GM18870 (cell line): ENCODE results near the gene PCSK2.

Experiments
- ATAC-seq: cut with Tn5 transposase; IDR thresholded peaks from one replicate; pipeline ENCODE4 v1.9.1; 2021; ENCODE audit warnings: moderate library complexity; ENCODE audit not compliant: unreplicated experiment

The PCSK2 gene

DNA sequence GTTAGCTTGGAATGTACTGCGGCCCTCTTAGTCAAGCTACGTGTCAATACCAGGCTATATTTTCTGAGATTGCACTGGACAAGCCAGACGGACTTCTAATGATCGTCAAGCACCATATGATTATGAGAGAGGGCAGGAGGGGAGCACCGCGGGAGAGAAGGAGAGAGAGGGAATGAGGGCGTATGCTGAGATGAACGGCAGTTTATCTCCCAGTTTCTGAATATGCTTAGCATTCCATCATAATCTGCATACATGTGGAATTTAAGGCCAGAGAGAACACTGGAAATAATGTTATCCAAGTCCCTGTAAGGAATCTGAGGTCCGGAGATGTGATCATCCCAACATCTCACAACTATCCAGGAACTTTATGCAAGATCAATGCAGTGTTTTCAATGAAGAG, 244.1 kb downstream of the PCSK2 start:
- ATAC-seq = no peak

DNA sequence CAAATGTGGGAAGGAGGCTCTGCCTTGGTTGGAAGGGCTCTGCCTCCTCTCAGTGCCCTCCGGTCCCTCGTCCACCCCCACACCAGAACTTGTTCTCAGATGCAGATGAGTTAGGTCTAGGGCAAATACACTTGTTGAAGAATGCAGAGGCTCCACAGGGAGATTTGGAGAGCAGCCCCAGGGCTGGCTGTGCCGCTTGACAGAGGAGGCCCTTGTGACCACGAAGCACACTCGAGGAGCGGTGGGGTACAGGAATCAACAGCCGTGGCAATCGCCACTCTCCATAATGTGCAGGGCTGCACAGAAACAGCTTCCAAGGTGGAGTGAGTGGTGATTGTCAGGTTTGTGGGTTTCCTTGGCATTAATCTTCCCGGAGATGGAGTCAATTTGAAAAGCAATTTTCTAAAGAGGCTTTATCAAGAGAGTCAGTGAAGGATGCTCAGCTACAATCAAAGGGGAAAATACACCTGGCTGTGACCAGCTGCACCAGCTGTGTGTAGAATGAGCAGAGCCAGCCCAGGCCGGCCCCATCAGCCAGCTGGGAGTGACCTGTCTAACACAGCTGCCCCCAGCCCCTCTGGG, 244.9 kb downstream of the PCSK2 start:
- ATAC-seq = no peak

DNA sequence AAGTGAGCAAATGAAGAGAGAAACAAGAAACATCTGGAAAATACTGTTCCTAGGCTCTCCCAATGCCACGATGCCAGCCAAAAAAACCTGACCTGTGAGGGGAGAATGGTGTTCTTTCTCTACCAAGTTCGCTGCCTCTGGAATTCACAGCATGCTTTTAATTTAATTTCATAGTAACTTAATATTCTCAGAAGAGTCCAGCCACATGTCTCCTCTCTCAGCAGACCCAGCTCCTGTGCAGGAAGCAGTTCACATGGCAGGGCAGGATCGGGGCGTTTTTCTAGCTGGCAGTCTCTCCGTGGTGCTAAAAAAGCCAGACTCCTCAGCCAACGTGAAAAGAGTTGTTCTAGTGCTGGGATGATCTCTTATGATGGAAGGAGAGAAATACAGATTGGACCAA, 246.8 kb downstream of the PCSK2 start:
- no peak for ATAC-seq

DNA sequence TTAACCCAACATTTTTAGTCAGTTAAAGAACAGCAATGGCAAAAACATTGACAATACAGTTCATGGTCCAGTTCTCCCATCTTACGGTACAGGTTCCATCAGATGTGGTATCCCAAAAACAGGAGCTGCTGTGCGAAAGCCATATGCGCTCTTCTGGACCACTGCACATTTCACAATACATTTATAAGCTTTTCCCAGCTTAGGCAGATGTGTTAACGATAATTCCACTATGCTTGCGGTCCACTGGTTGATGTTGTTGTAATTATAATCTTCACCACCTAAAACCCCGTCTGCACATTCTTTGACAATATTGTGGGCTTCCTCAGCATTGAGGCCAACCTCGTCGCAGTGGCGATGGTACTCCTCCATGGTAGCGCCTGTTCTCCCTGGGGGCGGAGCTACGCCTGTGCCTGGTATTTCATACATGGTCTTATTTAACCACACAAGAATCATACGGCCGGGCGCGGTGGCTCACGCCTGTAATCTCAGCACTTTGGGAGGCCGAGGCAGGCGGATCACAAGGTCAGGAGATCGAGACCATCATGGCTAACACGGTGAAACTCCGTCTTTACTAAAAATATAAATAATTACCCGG, 252.3 kb downstream of the PCSK2 start:
- no peak for ATAC-seq

DNA sequence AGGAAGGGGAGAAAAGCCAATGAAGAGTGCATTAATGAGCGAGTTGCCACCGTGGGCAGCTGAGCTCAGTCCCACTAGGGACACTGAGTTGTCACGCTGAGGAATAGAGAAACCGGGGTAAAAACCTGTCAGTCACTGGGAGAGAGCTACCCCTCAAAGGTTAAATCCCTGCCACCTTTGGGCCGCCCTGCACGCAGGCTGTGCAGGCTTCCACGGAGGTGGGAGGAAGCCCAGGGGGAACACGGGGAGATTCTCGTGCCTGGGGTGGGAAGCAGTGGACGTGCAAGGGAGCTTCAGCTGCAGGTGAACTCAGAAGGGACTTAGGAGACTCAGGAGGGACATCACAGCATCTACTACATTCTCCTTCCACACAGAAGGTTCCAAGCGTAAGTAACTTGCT, 253.9 kb downstream of the PCSK2 start:
- ATAC-seq = no peak

DNA sequence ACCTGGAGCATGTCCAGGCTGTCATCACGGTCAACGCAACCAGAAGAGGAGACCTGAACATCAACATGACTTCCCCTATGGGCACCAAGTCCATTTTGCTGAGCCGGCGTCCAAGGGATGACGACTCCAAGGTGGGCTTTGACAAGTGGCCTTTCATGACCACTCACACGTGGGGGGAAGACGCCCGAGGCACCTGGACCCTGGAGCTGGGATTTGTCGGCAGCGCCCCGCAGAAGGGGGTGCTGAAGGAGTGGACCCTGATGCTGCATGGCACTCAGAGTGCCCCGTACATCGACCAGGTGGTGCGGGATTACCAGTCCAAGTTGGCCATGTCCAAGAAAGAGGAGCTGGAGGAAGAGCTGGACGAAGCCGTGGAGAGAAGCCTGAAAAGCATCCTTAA, 254.8 kb downstream of the PCSK2 start:
- ATAC-seq = no peak

DNA sequence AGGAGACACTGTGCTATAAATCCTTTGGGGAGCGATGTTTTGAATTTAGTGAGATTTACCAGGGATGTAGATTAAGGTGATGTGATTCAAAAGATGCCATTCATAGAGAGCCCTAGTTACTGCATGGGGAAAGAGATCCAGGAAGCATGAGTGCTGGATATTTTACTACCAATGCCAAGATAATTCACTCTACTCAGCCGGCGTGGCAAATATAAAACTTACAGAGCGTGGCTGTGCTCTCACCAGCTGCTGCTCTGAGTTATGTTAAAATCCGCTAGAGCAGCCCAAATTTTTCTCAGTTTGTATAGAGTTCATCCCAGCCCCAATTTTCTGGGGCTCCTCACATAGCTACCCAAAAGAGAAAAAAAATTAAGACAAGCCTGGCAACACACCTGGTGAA, 255.7 kb downstream of the PCSK2 start:
- ATAC-seq = no peak

DNA sequence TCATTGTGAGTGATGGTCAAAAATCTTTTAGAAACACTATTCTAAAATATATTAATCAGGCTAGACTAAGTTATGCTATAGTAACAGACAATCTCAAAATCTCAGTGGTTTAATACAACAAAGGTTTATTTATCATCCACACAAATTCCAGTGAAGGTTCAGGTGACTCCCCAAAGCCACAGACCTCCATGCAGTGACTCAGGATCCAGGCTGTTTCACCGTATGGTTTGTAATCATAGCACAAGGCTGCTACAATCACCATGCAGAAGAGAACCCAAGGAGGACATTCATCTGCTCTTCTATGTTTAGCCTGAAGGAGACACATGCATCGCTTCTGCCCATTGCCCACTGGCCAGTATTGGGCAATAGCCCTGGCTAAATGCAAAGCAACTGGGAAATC, 258.2 kb downstream of the PCSK2 start:
- no peak for ATAC-seq

DNA sequence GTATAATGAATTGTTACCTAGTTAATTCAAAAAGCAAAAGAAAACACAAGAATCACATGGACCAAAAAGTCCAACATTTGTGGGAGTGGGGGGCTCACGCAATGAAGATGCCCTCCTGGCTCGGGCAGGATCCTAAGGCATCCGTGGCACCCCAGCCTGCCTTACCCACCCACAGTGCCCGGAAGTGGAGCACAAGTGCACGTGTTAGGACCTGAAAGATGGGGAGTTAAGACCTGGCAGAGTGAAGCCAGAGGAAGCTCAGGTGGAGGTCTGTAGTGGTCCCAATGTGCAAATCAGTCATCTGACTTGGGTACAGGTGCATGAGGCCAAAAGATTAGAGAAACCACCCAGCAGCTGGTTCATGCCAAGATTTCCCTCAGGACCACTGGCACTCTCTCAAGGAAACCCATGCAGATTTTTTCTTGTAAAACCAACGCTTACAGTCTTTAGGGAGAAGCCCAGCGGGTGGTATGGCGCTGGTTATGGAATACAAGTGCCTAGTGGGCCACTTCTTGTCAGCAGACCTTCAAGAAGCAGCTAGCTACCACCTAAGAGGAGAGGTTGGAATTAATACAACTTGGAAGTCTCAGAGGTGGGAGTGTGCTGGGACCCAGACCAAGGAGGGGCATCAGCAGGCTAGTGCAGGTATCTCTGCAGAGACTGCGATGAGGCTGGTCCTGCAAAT, 262.2 kb downstream of the PCSK2 start:
- no peak for ATAC-seq

DNA sequence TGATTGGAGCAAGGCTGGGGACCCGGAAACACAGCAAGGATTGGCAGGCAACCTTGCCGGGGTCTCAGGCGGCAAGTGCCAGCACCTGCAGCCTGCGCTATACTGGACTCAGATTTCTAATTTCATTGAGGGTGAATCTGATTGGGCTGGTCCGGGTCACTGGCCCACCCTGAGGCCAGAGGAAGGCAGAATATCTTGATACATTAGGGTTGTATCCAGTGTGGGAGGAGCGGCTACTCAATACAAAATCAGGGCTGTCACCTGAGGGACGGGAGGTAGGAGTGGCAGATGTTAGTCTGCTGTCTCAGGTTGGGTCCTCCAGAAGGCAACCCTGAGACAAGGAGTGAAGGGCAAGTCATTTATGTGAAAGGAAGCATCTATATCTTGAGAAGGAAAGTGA, 263.7 kb downstream of the PCSK2 start:
- ATAC-seq = no peak

DNA sequence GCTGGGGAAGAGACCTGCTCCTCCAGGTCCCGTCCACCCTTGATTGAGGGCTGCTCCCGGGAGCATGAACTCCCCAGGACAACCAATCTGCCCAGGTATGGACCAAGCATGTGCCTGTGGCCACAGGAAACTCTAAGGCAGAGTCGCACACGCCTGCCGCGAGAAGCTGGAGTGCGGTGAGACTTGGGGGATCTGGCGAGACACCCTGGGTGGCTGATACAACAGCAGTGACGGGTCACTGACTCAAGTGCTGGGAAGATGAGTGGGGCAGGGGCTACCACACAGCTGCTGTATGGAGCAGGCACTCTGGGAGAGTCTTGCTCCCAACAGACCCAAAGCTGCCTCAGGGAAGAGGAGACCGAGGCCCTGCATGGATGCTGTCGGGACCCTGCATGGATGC, 264.2 kb downstream of the PCSK2 start:
- no peak for ATAC-seq

DNA sequence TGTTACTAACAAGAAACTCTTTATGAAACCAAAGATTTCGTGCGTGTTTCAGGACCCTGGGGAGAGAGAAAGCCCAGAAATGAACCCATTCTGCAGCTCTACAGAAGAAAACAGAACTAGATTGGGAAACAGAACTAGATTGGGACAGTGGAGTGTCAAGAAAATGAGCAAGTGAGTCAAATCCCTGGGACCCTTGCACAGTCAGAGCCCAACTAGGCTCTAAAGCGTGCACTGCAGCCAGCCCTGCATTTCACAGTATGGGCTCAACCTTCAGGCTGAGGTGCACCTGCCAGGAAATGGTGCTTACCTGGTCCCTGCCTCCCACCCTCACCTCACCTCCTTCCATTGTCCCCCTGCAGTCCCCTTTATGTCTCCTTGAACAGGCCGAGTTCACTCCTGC, 264.6 kb downstream of the PCSK2 start:
- ATAC-seq = no peak

DNA sequence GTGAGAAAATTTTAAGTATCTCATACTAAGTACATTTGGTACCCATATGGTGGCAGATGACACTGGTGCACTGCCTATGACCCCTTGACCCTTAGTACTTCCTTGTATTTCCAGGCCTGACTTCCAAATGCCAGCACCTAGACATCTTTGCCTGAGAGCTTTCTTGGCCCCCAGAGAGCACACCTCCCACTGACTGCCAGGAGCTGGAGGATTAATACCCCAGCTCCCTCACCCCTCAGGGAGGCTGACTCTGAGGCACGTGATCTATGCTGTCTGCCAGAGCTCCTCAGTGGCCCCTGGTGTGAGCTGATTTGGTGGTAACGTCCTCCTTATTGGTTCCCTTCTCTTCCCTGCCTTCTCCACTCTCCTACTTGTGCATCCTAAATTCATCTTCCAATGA, 266.3 kb downstream of the PCSK2 start:
- ATAC-seq = no peak

DNA sequence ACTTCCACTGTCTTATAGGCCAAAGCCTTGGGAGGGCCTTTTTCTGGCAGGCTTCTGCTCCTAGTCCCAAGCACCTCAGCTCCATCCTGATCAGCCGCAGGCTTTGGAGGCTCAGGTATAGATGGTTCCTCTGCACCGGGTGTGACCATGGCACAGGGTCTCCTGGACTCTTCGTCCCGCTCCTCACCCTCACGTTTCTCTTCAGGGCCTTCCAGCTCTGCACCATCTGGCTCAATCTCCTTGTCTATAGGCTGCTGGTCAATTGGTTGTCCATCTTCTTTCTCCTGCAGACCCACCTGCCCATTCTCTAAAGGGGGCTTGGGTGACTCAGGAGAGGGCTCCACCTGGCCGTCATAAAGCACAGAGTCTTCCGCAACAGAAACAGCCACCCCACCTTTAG, 267.4 kb downstream of the PCSK2 start:
- ATAC-seq = no peak

DNA sequence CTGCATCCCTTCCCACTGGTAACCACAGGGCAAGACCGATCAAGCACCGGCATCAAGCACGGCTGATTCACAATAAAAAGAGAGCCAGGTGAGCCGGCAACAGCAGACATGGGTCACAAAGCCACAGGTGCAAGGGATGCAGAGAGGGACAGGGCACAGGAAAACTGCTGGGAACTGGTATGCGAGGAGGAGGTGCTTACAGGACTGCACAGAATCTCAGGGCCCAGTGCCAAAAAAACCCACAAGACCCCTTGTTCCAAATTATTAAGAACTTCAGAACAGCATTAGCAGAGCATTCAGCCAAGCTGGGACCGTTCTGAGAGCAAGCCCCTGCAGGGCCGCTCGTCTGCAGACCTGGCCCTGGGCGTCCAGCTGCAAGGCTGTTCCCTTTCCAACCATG, 269.0 kb downstream of the PCSK2 start:
- ATAC-seq = no peak

DNA sequence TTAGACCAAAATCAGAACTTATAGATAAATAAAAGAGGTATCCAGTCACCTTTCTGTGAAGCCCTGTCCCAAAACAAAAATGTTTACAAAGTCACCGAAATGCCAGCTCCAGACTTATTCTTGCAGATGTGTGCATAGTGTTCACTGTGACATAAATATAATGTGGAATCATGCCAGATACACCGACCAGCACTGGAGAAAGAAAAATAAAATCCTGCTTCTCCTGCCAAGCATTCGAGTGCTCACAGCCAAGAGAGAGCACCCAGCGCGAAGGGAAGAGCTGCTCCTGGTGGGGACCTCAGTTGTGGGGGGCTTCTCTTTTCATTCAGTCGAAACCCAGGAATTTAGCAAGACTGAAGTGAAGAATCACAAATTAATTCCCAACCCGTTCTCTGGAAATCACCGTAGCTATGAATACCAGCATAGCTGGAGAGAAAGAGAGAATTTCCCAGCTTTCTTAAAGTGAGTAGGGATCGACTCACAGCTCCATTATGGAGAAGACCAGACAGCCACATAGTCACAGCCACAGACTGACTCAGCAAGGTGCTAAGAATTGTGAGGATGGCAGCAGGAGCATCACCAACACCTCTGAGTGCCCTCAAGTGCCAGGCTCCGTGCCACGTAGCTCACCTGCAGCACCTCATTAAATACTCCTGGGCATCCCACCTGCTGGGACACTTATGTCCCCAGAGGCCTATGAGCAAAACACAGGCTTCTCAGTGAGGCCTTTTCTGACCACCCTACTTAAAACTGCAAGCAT, 271.2 kb downstream of the PCSK2 start:
- ATAC-seq = no peak

DNA sequence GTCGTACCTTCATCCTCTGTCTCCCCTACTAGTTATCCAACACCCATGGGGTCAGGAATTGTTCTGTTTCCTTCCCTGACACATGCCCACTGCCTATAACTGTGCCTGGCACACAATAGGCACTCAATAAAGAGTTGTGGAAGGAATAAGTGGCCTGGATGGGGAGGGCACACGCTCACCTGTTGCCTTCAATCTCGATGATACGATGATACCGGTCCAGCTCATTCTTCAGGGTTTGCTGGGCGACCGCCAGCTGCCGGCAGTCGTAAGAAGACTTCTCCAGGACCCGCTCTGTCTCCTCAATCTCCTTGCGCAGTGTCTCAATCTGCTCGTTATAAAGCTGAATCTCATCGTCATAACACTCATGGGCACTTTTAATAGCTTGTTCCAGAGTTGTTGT, 271.8 kb downstream of the PCSK2 start:
- no peak for ATAC-seq

DNA sequence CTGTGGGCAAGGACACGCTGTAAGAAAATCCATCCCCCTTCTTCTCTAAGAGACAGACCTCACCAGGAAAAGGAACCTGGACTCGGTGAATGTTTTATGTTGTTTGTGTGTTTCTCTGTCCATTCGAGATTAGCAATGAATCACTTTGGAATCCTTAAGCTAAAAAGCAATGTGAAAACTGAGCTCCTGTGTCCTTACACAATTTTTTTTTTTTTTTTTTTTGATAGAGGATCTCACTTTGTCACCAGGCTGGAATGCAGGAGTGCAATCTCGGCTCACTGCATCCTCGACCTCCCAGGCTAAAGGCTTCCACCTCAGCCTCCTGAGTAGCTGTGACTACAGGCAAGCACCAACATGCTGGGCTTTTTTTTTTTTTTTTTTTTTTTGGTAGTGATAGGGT, 272.2 kb downstream of the PCSK2 start:
- no peak for ATAC-seq

DNA sequence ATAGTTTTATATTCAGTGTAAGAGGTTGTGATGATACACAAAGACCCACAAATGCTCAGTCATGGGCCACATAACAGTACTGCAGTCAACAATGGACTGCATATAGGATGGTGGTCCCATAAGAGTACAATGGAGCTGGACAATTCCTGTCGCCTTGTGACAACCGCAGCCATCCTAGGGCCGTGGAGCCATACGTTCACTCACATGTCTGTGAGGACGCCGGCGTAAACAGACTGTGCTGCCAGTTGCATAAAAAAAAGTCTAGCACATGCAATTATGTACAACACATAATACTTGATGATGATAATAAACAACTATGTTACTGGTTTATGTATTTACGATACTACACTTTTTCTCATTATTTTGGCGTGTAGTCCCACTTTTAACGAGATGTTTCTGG, 273.4 kb downstream of the PCSK2 start:
- ATAC-seq = no peak

DNA sequence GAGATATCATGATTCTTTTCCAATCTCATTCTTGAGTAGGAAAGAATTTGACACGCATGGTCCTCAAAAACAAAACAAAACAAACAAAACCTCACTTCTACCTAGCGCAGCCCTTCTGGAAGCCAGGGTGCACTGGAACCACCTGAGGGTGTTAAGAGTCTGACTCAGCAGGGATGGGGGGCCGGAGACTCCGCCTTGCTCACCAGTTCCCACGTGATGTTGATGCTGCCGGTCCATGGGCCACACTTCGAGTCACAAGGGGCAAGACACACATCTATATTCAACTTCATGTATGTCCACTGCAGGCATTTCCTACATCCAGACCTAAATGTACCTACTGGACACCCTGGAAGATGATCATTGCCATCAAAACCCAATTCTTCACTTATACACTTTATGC, 274.0 kb downstream of the PCSK2 start:
- no peak for ATAC-seq

DNA sequence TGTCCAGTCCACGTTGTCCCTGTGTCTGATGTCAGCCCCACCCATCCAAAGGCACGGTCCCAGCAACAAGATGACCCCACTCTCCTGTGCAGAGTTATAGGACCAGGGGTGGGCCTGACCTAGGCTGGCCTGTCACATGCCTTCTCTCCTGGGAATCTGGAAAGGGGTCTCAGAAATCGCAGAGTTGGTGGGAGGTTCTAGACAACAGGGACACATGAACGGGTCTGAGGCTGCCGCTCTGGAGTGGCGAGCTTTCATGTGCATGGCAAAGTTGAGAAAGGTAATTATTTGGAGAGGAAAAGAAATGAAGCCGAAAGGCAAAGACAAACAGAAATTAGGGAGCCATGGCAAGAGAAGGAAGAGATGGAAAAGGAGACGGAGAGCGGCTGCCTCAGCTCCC, 274.9 kb downstream of the PCSK2 start:
- ATAC-seq = no peak

DNA sequence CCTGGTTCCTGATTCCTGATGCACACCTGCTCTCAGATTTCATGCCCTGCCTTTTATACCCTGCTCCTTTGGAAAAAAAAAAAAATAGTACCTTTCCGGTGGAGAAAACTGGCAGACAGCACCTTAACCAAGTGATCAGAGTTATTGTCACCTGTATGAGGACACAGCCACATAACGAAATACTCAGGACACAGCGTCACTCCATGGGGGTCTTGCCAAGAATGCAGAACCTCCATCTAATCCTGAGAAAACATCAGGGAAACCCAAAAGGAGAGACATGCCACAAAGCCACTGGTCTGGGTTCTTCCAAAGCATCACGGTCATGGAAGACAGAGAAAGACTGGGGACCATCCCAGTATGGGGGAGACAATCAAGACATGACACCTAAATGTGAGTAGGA, 275.3 kb downstream of the PCSK2 start:
- ATAC-seq = no peak
